PC-9 (cell line): ENCODE results near the gene SMIM3.

Experiments used
- EZH2 ChIP-seq: fragments of 200-600 bp; sonication (generic); IDR thresholded peaks from 2 replicates; pipeline ENCODE4 v1.8.0; 2017; ENCODE audit warnings: antibody characterized with exemption, low read depth
- TF ChIP-seq, protein P1 (sequence below): fragments of 200-600 bp; sonication (generic); conservative IDR thresholded peaks from 2 replicates; pipeline ENCODE4 v1.6.1; 2017; ENCODE audit warnings: mixed run types, antibody characterized with exemption, mild to moderate bottlenecking, moderate library complexity

DNA sequence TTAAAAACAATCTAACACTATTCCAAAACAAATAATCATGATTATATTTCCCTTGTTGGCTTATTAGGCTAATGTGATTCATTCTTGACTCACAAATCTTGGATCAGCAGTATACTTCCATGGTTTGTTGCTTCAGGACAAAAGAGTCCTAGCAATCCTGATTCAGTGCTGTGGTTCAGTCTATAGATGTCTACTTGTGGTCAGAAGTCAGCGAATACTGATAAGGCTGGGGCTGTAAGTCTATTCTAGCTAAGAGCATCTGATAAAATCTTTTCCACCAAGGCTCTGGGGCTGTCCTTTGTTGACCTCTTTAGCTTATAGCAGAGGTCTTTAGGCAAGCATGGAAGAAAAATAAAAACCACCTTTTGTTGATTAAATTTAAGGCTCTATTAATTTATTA, 4.4 kb upstream of the SMIM3 start:
- TF ChIP-seq, protein P1, sequence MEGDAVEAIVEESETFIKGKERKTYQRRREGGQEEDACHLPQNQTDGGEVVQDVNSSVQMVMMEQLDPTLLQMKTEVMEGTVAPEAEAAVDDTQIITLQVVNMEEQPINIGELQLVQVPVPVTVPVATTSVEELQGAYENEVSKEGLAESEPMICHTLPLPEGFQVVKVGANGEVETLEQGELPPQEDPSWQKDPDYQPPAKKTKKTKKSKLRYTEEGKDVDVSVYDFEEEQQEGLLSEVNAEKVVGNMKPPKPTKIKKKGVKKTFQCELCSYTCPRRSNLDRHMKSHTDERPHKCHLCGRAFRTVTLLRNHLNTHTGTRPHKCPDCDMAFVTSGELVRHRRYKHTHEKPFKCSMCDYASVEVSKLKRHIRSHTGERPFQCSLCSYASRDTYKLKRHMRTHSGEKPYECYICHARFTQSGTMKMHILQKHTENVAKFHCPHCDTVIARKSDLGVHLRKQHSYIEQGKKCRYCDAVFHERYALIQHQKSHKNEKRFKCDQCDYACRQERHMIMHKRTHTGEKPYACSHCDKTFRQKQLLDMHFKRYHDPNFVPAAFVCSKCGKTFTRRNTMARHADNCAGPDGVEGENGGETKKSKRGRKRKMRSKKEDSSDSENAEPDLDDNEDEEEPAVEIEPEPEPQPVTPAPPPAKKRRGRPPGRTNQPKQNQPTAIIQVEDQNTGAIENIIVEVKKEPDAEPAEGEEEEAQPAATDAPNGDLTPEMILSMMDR = no peak
- no peak for TF ChIP-seq EZH2
